COLO668 (cell line): ENCODE measurements around the gene DKC1.

Source experiments
- DNase-seq: peaks from one replicate; lab custom pipeline; 2025; ENCODE audit not compliant: unreplicated experiment; lab: John Stamatoyannopoulos, UW

Gene DKC1

GRCh38 chrX:154735695-154736393, 26.8 kb upstream of the DKC1 start:
- DNase-seq, result no peak

- no peak for DNase-seq
Observed at GRCh38 chrX:154737136-154737535, 25.5 kb upstream of the DKC1 start.

DNA sequence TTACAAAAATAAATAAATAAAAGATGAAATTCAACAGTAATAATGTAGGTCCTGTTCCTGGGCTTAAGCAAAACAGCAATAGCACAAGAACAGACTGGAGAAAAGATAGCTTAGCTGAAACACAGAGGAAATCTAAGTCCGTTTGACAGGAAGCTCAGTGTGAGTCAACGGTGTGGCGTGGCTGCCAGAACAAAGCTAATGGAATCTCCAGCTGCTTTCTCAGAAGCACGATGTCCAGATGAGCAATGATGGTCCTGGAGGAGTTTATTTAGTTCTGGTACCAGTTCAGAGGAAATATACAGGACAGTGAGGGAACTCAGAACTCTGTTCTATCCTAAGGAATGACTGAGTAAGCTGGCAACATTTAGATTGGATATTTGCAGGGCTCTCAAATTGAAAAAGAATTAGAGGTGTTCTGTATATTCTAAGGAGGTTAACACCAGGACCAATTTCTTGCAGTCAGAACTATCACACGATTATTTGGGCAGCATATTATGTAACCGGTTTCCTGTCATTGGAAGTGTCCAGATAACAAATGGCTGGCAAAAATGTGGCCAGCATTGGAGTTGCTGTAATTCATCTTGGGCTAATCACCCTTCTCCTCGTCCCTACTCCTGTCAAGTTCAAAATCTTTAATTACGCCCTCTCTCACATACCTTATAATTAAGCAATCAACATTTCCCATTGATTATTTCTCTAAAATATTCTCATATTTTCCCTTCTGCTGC, 24.5 kb upstream of the DKC1 start:
- DNase-seq, result no peak

DNA sequence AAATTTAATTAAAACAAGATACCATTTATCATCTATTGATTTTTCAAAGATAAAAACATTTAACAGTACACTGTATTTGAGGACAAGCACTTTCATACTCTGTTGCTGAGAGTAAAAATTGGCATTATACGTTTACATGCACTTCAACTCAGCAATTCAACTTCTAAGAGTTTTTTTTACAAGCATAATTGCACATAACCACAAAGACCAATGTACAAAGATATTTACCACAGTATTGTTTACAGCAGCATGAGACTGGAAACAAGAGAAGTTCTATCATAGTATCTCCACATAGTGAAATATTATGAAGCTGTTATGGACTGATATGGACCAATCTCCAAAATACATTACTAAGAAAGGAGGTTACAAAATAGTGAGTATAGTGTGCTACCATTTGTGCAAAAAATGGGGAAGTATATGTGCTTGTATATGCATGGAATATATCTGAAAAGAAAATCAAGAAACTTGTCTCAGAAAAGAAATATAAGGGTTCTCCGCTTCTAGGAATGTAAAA, 22.7 kb upstream of the DKC1 start:
- DNase-seq, result no peak

DNA sequence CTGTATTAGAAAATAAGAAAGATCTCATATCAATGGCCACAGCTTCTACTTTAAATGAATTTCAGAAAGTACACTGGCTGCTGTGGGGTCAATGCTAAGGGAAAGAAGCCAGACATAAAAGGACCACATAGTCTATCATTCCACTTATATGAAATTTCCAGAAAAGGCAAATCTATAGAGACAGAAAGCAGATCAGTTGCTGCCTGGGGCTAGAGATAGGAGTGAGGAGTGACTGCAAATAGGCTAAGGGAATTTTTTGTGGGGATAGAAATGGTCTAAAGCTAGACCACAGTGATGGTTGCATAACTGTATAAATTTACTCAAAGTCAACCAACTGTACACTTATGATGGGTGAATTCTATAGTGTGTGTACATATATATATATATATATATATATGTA, 20.1 kb upstream of the DKC1 start:
- DNase-seq, result no peak

DNA sequence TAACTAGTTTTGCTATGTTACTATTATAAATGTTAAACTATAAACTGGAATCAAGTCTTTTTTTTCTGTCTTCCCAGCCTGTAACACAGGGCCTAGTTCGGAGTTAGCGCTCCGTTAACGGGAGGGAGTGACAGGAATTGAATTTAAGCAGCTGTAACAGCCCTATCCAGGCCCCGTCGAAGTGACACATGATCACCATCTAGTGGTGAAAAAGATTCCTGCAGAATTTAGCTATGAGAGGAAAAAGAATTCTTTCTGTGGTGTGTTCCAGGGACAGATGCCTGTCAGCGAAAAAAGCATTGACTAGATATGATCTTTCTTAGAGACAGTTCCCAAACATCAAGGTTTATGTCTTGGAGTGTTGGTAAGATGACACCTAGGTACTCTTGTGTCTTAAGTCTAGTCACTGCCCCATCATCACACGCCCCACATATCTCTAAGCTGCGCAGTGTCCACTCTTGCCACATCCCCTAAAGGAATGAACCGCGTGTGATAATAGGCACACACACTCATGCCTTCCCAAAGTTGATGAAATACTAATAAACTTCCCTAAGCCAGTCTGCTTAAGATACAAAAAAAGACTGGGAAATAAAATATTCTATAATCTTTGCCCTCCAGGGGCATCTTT, 13.8 kb upstream of the DKC1 start:
- DNase-seq, result peak; percentile 53

GRCh38 chrX:154749856-154750255, 12.8 kb upstream of the DKC1 start:
- DNase-seq, result no peak

GRCh38 chrX:154750301-154751202, 12.1 kb upstream of the DKC1 start, which contains the start of gene GAB3:
TSS of gene GAB3 (minus strand) at chrX:154751077. CDS start at chrX:154751025, 52 bp downstream.
- DNase-seq, result peak; percentile 78

- DNase-seq, result peak; percentile 37
Observed at GRCh38 chrX:154751203-154751668, 11.4 kb upstream of the DKC1 start.

GRCh38 chrX:154751669-154752271, 10.9 kb upstream of the DKC1 start:
- no peak for DNase-seq

- no peak for DNase-seq
Observed at GRCh38 chrX:154758696-154759095, 4.0 kb upstream of the DKC1 start.

DNA sequence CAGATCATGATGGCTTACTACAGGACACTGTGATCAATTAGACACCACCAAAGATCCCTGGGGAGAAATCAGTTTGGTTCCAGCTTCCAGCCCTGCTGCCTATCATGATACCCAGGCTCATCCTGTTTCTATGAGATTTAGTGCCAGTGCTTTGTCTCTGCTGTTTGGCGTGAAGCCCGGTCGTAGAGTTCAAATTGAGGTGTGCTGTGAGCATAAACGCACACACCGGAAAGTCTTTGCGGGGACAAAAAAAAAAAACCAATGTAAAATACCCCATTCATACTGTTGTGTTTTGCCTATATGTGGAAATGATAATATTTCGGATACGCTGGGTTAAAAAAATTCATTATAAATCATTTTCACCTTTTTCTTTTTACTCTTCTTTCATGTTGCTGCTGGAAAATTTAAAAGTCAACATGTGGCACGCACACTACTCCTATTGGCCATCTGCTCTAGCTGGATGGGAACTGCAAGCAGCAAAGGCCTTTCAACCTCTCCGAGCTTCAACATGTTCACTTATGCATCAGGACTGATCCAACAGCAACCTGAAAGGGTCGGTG, 607 bp upstream of the DKC1 start:
- peak; percentile 35 for DNase-seq

DNA sequence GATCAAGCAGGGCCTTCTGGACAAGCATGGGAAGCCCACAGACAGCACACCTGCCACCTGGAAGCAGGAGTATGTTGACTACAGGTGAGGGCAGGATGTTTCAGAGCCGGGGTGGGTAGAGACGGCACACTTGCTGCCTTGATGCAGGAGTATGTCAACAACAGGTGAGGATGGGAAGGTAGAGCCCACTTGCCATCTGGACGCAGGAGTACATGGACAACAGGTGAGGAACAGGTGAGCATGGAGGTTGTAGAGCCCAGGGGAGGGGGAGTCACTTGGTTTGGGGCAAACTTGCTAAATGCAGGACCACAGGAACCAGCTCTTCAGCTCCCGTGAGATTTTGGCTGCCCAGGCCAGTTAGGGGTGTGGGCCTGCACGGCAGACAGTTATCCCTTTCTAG, 12.0 kb downstream of the DKC1 start:
- DNase-seq, result no peak

DNA sequence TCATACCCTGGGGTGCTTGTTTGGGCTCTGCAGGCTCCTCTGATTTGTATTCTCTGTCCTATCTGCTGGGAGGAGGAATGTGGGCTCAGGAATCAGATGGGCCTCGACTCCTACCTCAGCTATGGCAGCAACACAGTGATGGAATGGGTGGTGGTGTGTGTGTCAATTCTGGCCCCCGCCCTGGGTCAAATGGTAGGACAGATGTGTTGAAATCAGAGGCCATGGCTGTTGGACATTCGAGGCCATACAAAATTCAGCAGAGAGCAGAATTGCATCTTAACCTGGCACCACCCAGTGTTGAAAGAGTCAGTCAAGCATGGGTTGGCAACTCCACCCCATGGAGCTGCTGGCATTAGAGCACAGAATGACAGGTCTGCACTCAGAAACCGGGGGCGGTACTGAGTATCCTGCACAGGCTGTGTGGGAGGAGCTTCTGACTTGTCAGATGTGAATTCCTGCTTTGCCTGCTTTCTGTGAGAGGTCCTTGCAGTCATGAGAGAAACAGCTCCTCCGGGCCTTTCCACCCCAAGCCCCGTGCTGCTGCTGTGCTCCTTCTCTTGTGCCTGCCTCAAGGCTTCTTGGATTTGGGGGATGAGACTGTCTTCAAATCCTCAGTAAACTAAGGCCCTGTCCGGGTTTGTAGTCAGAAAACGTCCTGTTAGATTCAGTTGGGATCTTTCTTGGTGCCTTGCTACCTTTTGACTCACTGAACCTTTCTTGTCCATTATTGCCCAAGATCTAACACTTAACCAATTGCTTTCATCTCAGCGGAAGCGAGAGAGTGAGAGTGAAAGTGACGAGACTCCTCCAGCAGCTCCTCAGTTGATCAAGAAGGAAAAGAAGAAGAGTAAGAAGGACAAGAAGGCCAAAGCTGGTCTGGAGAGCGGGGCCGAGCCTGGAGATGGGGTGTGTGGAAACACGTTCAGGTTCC, 13.0 kb downstream of the DKC1 start:
- peak; percentile 10 for DNase-seq

DNA sequence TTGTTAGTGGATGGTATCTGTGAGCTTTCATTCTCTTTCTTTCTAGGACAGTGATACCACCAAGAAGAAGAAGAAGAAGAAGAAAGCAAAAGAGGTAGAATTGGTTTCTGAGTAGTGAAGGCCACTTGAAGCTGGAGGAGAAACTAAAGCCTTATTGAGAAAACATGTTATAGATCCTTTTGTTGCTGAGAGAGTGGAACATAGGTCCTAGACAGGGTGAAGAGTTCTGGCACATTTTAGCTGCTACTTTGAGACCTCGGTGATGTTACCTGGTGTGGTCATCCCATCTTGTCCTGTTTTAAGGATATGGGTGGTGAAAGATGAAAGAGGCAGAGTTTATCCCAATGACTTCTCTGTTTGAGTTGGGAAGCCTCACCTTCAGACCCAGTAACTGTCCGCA, 14.1 kb downstream of the DKC1 start:
- no peak for DNase-seq

DNA sequence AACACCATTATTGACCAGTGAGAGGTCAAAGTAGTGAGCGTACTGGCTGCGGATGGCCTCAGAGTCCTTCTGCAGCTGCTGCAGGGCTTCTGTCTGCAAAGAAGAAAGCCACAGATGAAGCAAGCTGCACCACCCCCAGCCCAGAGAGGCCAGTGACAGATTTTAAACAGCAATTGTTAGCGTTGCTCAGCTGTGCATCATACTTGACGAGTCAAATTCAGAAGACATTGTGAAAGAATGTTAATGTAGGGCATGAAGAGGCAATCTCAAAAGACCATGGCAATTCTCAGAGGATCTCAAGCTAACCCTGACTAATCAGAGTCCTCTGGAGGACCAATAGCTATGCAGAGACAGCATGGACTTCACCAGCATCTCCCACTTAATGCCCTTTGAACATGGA, 16.6 kb downstream of the DKC1 start:
- DNase-seq, result no peak

DNA sequence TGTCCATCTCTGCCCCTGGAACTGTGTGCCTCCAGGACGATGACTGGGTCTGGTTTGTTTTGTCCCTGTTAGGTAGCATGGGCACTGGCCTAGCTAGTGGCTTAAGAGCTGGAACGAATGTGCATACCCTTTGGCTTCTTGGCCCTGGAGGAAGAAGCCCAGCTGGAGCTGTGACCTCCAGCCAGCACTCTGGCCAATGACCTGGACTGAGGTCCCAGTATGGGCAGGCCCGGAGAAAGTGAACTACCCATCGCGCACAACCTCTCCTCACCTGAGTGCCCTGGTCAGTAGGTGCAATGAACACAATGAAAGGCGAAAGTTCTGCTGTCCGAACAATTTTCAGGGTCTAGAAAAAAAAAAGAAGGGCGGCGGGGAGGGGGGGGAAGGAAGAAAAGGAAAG, 18.3 kb downstream of the DKC1 start:
- no peak for DNase-seq

- no peak for DNase-seq
Observed at GRCh38 chrX:154784149-154784995, 21.7 kb downstream of the DKC1 start.
